GM18508 (cell line): ENCODE results near the gene PMF1.
"Not testable (repeated sequence)": the region's sequence is repeated elsewhere in the genome, so short reads cannot be mapped to it uniquely, and the experiment has no call there.

ENCODE experiments used
- ATAC-seq: cut with Tn5 transposase; IDR thresholded peaks from one replicate; pipeline ENCODE4 v1.9.1; 2021; ENCODE audit warnings: moderate number of reproducible peaks; ENCODE audit not compliant: insufficient read depth, unreplicated experiment

The PMF1 gene, protein sequence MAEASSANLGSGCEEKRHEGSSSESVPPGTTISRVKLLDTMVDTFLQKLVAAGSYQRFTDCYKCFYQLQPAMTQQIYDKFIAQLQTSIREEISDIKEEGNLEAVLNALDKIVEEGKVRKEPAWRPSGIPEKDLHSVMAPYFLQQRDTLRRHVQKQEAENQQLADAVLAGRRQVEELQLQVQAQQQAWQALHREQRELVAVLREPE

DNA sequence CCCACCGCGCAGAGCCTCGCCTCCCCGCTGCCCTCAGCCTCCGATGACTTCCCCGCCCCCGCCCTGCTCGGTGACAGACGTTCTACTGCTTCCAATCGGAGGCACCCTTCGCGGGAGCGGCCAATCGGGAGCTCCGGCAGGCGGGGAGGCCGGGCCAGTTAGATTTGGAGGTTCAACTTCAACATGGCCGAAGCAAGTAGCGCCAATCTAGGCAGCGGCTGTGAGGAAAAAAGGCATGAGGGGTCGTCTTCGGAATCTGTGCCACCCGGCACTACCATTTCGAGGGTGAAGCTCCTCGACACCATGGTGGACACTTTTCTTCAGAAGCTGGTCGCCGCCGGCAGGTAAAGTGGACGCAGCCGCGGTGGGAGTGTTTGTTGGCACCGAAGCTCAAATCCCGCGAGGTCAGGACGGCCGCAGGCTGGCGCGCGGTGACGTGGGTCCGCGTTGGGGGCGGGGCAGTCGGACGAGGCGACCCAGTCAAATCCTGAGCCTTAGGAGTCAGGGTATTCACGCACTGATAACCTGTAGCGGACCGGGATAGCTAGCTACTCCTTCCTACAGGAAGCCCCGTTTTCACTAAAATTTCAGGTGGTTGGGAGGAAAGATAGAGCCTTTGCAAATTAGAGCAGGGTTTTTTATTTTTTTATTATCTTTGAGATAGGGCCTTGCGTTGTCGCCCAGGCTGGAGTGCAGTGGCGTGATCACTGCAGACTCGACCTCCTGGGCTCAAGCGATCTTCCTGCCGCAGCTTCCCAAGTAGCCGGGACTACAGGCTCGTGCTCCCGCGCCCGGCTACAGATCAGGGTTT is at the start of gene PMF1:
TSS of gene PMF1 (plus strand) at position 175 of the 811 bp plus-strand sequence. CDS start at position 184, 9 bp downstream.
- peak; percentile 56 for ATAC-seq

DNA sequence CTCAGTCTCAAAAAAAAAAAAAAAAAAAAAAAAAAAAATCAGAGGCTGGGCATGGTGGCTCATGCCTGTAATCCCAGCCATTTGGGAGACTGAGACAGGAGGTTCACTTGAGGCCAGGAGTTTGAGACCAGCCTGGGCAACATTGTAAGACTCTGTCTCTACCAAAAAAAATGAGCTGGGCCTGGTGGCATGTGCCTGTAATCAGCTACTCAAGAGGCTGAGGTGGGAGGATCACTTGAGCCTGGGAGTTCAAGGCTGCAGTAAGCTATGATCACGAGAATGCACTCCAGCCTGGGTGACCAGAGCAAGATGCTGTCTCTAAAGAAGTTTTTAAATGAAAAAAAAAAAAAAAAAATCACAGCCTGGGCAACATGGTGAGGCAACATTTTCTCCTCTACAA is 49.1 kb upstream of the PMF1 start:
- no peak for ATAC-seq

- ATAC-seq = no peak
Measured at GRCh38 chr1:156164125-156164831, 48.5 kb upstream of the PMF1 start.

- no peak for ATAC-seq
Measured at GRCh38 chr1:156165083-156165482, 47.7 kb upstream of the PMF1 start.

DNA sequence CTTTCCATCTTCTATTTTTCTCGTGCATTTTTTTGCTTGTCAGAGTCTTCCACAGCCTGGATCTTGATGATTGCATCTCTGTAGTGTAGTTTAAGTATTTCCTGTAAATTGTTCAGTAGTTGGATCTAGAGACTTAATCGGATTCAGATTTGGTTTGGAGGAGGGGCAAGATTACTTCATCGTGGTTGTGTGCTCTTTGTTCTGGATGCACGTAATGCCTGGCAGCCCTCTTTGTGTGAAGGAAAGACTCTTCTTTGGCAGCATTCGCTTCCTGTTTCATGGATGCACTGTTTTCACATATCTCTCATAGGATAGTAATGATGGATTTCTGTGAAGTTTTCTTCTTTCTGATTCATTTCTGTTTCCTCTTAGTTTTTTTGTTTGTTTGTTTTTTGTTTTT is 45.3 kb upstream of the PMF1 start:
- ATAC-seq = no peak

GRCh38 chr1:156172696-156173470 is 39.9 kb upstream of the PMF1 start:
- ATAC-seq = no peak

- no peak for ATAC-seq
Measured at GRCh38 chr1:156176610-156177210, 36.1 kb upstream of the PMF1 start.

DNA sequence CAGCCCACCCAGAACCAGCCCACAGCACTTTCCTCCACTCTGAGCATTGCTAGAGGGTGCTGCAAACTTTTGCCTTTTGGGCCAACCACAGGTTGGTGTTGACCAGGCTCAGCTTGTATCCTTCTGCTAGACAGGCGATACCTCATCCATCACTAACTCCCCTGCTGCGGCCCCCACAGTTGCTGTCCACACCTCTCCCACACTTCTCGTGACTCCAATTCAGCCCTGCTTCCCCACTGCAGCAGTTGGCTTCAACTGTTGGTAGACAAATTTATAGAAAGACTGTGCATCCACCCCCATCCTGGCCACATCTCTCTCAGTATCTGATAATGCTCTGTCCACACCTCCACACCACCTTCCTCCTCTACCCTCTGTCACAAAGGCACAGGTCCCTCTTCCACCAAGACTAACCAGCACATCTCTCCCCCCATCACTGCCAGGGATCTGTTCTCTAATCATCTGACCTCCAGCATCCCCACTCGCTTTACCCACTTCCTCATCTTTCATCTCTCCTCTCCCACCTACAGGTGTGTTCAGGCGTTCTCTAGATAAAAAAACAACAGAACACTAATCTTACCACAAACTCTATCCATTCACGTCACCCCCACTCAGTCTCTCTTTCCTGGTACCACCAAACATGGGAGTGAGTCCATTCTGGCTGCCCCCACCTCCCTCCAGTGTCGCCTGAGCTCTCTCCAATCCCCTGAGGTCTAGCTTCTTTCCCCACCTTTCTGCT is 34.7 kb upstream of the PMF1 start:
- no peak for ATAC-seq

DNA sequence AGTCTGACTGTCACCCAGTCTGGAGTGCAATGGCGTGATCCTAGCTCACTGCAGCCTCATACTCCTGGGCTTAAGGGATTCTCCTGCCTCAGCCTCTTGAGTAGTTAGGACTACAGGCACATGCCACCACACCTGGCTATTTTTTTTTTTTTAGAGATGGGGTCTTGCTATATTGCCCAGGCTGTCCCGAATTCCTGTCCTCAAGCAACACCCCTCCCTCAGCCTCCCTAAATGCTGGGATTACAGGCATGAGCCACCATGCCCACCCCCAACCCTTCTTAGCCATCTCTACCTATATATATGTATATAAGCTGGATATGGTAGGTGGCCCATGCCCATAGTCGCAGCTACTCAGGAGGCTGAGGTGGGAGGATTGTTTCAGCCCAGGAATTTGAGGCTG is 32.3 kb upstream of the PMF1 start:
- ATAC-seq = no peak

- not testable (repeated sequence) for ATAC-seq
Measured at GRCh38 chr1:156181391-156181924, 31.3 kb upstream of the PMF1 start.

GRCh38 chr1:156182010-156182779 is 30.6 kb upstream of the PMF1 start:
- not testable (repeated sequence) for ATAC-seq

DNA sequence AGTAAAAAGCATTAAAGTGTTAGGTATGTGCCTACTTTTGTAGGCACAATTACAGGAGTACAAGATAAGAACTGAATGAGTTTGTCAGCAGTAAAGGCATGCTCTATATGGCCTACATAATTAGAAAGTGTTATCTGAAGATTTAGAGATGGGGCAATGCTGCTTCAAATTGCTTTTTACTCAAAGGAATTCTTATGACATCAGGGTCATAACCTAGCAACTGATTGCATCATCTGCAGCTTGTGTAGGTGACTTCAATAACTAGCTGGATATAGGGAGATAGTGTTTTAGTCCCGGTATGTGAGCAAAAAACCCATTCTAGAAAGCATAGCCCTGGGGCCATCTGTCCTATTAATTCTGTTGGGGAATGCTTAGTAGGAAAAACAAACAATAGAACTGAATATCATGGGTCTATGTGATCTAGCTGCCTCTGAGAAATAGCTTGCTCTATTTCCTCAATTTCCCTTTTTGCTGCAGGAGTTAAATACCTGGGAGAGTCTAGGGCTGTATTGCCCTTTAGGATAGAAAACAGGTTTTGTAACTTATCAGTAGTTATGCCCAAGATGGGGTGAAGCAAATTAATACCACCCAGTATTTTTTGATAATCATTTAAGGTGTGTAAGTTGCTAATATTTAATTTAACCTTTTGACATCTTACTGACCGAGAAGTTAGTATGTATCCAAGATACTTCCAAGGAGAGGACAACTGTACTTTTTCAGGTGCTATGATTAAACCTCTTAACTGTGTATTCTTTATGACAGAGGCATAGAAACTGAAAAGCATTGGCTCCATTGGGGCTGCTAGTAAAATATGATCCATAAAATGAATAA is 26.2 kb upstream of the PMF1 start:
- not testable (repeated sequence) for ATAC-seq

GRCh38 chr1:156190265-156190664 is 22.5 kb upstream of the PMF1 start:
- not testable (repeated sequence) for ATAC-seq

DNA sequence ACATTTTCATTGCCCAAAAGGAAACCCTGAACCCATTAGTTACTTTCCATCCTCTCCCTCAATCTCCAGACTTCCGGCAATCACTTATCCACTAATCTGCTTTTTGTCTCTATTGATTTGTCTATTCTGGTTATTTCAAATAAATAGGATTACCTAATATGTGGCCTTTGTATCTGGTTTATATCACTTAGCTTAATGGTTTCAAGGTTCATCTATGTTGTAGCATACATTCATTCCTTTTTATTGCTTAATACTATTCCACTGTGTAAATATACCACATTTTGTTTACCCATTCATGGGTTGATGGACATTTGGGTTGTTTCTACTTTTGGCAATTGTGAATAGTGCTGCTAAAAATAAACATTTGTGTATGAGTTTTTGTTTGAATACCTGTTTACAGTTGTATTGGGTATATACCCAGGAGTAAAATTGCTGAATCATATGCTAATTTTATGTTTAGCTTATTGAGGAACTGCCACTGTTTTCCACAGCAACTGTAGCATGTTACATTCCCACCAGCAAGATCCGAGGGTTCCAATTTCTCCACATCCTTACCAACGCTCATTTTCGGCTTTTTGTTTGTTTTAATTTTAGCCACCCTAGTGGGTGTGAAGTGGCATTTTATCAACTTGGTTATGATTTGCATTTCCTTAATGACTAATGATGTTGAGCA is 21.4 kb upstream of the PMF1 start:
- no peak for ATAC-seq

GRCh38 chr1:156193208-156193487 is 19.7 kb upstream of the PMF1 start:
- ATAC-seq = no peak

GRCh38 chr1:156193488-156194299 is 19.1 kb upstream of the PMF1 start, which contains the start of gene SLC25A44:
Gene SLC25A44 (plus strand): TSS chr1:156194104. CDS start chr1:156199848, 5,744 bp downstream.
- ATAC-seq = peak; percentile 79
